K562 (cell line): ENCODE measurements around the gene OR6P1. TPM values are rescaled to one million over a fixed set of nuclear protein-coding genes. Genes with fewer than 3 reads are reported as not detected.

Experiments used
- ATAC-seq: fragments of 200-7000 bp; cut with Tn5 transposase; 3 replicates; pipeline ENCODE4 v1.9.1; 2020; ENCODE audit warnings: moderate library complexity
- BruUV-seq: library from RNA; stranded (reverse); fragments of 400-500 nt; replicated peaks from 2 replicates; lab custom pipeline; 2021; lab: Mats Ljungman, UMichigan
- CTCF ChIA-PET: fragments of 300-600 bp; formaldehyde crosslinking; extraction: SDS; loops from one replicate; lab custom pipeline; 2021; ENCODE audit warnings: low intra/inter-chr PET ratio; lab: Yijun Ruan, JAX
- POLR2A ChIA-PET: fragments of 300-600, 350-650 bp; sonication (Branson Sonifier 250); formaldehyde crosslinking; extraction: SDS; loops from one replicate; lab custom pipeline; 2021; ENCODE audit warnings: antibody characterized with exemption, inconsistent platforms; lab: Yijun Ruan, JAX
- DNase-seq, 4 experiments: peaks; one replicate each; pipeline versions ENCODE4 v3.0.0 to v3.0.0-alpha.2; 2011 to 2018; ENCODE audit warnings: low spot score in 3 of 4, mixed read lengths in 3 of 4; ENCODE audit errors: extremely low read depth in 1 of 4
- FAIRE-seq: peaks from 2 replicates; lab custom pipeline; 2011; peaks lifted over from hg19 to GRCh38; lab: Jason Lieb, UNC
- H2AFZ ChIP-seq: 2 replicates; pipeline ENCODE4 v1.6.0; 2011; ENCODE audit warnings: low read depth, low read length, control low read depth, inconsistent platforms
- H3K27ac ChIP-seq: fragments of 200-600 bp; 3 replicates; pipeline ENCODE4 v1.8.0; 2011; ENCODE audit warnings: low read depth, mild to moderate bottlenecking, control low read depth, inconsistent platforms, low read length, moderate library complexity, mixed read lengths; ENCODE audit errors: extremely low read depth
- H3K27me3 ChIP-seq, 2 experiments: fragments of 300-600 bp in 1 of 2; 2 replicates in 1 of 2; 3 replicates in 1 of 2; pipeline versions ENCODE4 v1.6.0 to v1.8.0; 2011; ENCODE audit warnings: inconsistent platforms in 2 of 2, low read length in 2 of 2, mild to moderate bottlenecking in 1 of 2, mixed read lengths in 1 of 2, moderate library complexity in 1 of 2; ENCODE audit not compliant: control insufficient read depth in 2 of 2, insufficient read depth in 2 of 2
- H3K36me3 ChIP-seq: fragments of 300-600 bp; 3 replicates; pipeline ENCODE4 v1.8.0; 2011; ENCODE audit warnings: mild to moderate bottlenecking, low read length, inconsistent platforms; ENCODE audit not compliant: control insufficient read depth, insufficient read depth
- H3K4me1 ChIP-seq, 2 experiments: fragments of 200-600 bp in 1 of 2; replicated peaks in 1 of 2; 2 replicates in 1 of 2; 3 replicates in 1 of 2; pipeline versions ENCODE4 v1.5.1 to v1.8.0; 2011; ENCODE audit warnings: inconsistent platforms in 2 of 2, low read length in 2 of 2, mild to moderate bottlenecking in 1 of 2, mixed read lengths in 1 of 2, moderate library complexity in 1 of 2; ENCODE audit not compliant: control insufficient read depth in 2 of 2, insufficient read depth in 2 of 2
- H3K4me2 ChIP-seq: 2 replicates; pipeline ENCODE4 v1.6.1; 2011; ENCODE audit warnings: low read length, control low read depth, inconsistent platforms, mixed read lengths; ENCODE audit not compliant: insufficient read depth
- H3K4me3 ChIP-seq: fragments of 200-600 bp; sonication (generic), shearing (Covaris generic); 2 replicates; pipeline ENCODE4 v1.5.1; 2016; ENCODE audit warnings: control low read depth, inconsistent platforms
- H3K79me2 ChIP-seq: fragments of 200-600 bp; 3 replicates; pipeline ENCODE4 v1.8.0; 2011; ENCODE audit warnings: low read length, inconsistent platforms; ENCODE audit not compliant: control insufficient read depth, insufficient read depth
- H3K9ac ChIP-seq, 2 experiments: 2 replicates each; pipeline versions ENCODE4 v1.6.0 to v1.6.1; 2011; ENCODE audit warnings: low read depth in 2 of 2, low read length in 2 of 2, control low read depth in 1 of 2, inconsistent platforms in 1 of 2, mild to moderate bottlenecking in 1 of 2, mixed read lengths in 1 of 2; ENCODE audit not compliant: insufficient read depth in 1 of 2
- H3K9me1 ChIP-seq: one replicate; pipeline ENCODE4 v1.6.0; 2011; ENCODE audit warnings: inconsistent platforms, mild to moderate bottlenecking, low read length, moderate library complexity; ENCODE audit not compliant: control insufficient read depth, insufficient read depth
- H3K9me3 ChIP-seq: replicated peaks from 2 replicates; pipeline ENCODE4 v1.5.1; 2011; ENCODE audit warnings: low read depth, low read length, inconsistent platforms; ENCODE audit not compliant: control insufficient read depth, insufficient read depth
- H4K20me1 ChIP-seq: replicated peaks from 2 replicates; pipeline ENCODE4 v1.6.1; 2011; ENCODE audit warnings: low read length, inconsistent platforms, mixed read lengths; ENCODE audit not compliant: control insufficient read depth, insufficient read depth
- BACH1 ChIP-seq: fragments of 200-800 bp; sonication (Bioruptor generic); IDR thresholded peaks from 2 replicates; pipeline ENCODE4 v1.6.1; 2016; ENCODE audit warnings: missing genetic modification characterization, missing compliant biosample characterization
- GABPA ChIP-seq: fragments of 200-800 bp; sonication (Bioruptor generic); conservative IDR thresholded peaks from 2 replicates; pipeline ENCODE4 v1.6.1; 2016; ENCODE audit warnings: low read depth, missing genetic modification characterization, missing compliant biosample characterization
- MAFK ChIP-seq: IDR thresholded peaks from 2 replicates; pipeline ENCODE4 v1.6.1; 2011; ENCODE audit warnings: low read length, improper control_type of control experiment
- MXI1 ChIP-seq: IDR thresholded peaks from 2 replicates; pipeline ENCODE4 v1.6.1; 2011; ENCODE audit warnings: low read depth, mild to moderate bottlenecking, improper control_type of control experiment, low read length
- NKRF ChIP-seq: fragments of 450-650 bp; IDR thresholded peaks from 2 replicates; pipeline ENCODE4 v1.6.1; 2016; ENCODE audit warnings: borderline replicate concordance
- RAD51 ChIP-seq: fragments of 450-650 bp; IDR thresholded peaks from 2 replicates; pipeline ENCODE4 v1.7.1; 2016; ENCODE audit warnings: low read depth, mild to moderate bottlenecking, borderline replicate concordance
- RNF2 ChIP-seq: sonication (generic); IDR thresholded peaks from 2 replicates; pipeline ENCODE4 v1.6.1; 2016
- SMARCA5 ChIP-seq: fragments of 450-650 bp; IDR thresholded peaks from 2 replicates; pipeline ENCODE4 v1.6.1; 2016
- WGBS: fragments of 100-300 bp; shearing (Covaris generic); methylation state at CpG from one replicate; pipeline ENCODE4 v1.1.6; 2016; ENCODE audit warnings: low coverage, mixed read lengths; ENCODE audit not compliant: insufficient coverage; ENCODE audit errors: missing lambda C conversion rate; 5-methylcytosine and 5-hydroxymethylcytosine counted together
- in situ Hi-C: fragments of 300-500 bp; cut with MboI; formaldehyde crosslinking; loops from 4 replicates; pipeline ENCODE4 v1.15.0; 2018; ENCODE audit warnings: inconsistent platforms, mixed read lengths
- intact Hi-C: fragments of 100-400 bp; cut with micrococcal nuclease; formaldehyde crosslinking; loops from 2 replicates; pipeline ENCODE4 v1.14.2; 2022
- polyA plus RNA-seq, 8 experiments: library from polyadenylated mRNA; depleted of rRNA in 4 of 8; stranded (reverse) in 5 of 8; unstranded in 3 of 8; fragments of >200 nt; fragmentation: Nextera tagmentation in 2 of 8; fragmentation: Illumina TruSeq in 1 of 8; extraction: Ambion mirVana in 2 of 8; extraction: Trizol in 1 of 8; gene quantifications; 2 replicates each; pipeline versions ENCODE4 v1.2.1 to v1.2.3, GENCODE V29; 2011 to 2014; ENCODE audit warnings: inconsistent platforms in 1 of 8, missing spikeins in 1 of 8
- total RNA-seq, 7 experiments: library from RNA; depleted of rRNA in 6 of 7; stranded (reverse); fragments of >200 nt in 6 of 7; fragmentation: Illumina TruSeq in 2 of 7; extraction: Trizol in 2 of 7; gene quantifications; 2 replicates each; pipeline versions ENCODE4 v1.2.1 to v1.2.3, GENCODE V29; 2011 to 2021; ENCODE audit warnings: low replicate concordance in 1 of 7
- TF ChIP-seq, protein P1 (sequence below): fragments of 250-450 bp; sonication (Bioruptor Pico); IDR thresholded peaks from 2 replicates; pipeline ENCODE4 v1.8.0; 2022; ENCODE audit warnings: inconsistent platforms

Gene OR6P1
- total and polyA plus RNA-seq, 9 of the 15 experiments (the other 6 are each of a cell fraction or from before 2014, with no cell fraction given), result not detected

DNA sequence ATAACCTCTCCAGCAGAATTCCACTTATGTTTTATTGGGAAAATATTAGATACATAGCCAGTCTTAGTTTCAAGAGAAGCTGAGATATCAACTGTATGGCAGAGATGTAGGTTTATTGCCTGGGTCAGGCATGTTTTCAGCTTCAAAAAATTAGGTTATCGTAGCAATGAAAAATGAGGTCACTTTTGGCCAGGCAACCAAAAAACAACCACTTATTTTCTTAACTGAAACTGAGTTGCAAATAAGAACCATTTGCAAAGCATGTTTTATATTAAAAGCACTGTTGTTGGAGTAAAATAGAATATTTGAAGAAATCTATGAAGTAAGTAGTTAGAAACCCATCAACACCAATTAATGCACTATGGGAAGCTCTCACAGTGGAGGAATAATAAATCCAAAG lies 10.7 kb downstream of the OR6P1 start:
- Histone ChIP-seq H3K9ac (no peak overlapping the region), H3K9me3 (no peaks in the 10 kb centered on the region), H3K9me1 (no peaks in the 10 kb centered on the region), H3K4me2 (no peak overlapping the region), H3K79me2 (no peaks in the 10 kb centered on the region), H4K20me1 (no peaks in the 10 kb centered on the region), H3K27me3 (no peaks in the 10 kb centered on the region; a peak in 1 of 5 replicates), H3K4me1 (no peaks in the 10 kb centered on the region)
- no peak for ATAC-seq
- intact Hi-C loops, result no loop called here
- ChIA-PET POLR2A (no interaction called here), CTCF (no interaction called here)
- BruUV-seq, result no TSS peak
- DNase-seq, result no peak
- TF ChIP-seq BACH1 (tag) (no peak), GABPA (no peak), MXI1 (no peak), MAFK (no peak), NKRF (no peak), SMARCA5 (no peak), RAD51 (no peak), RNF2 (no peak)
- TF ChIP-seq, protein P1, sequence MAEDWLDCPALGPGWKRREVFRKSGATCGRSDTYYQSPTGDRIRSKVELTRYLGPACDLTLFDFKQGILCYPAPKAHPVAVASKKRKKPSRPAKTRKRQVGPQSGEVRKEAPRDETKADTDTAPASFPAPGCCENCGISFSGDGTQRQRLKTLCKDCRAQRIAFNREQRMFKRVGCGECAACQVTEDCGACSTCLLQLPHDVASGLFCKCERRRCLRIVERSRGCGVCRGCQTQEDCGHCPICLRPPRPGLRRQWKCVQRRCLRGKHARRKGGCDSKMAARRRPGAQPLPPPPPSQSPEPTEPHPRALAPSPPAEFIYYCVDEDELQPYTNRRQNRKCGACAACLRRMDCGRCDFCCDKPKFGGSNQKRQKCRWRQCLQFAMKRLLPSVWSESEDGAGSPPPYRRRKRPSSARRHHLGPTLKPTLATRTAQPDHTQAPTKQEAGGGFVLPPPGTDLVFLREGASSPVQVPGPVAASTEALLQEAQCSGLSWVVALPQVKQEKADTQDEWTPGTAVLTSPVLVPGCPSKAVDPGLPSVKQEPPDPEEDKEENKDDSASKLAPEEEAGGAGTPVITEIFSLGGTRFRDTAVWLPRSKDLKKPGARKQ (CRISPR knock-in tag), result no peak
- TF ChIP-seq, all 486 proteins: peak for 0
- Histone ChIP-seq H3K36me3 (no peaks in the 10 kb centered on the region), H3K4me3 (no peak overlapping the region), H2AFZ (no peak overlapping the region), H3K27ac (no peak overlapping the region)
- 6% methylated on average over 1 of the region's 1 CpG for WGBS
- in situ Hi-C loops, result no loop called here
- FAIRE-seq, result no peak
